Urinary bladder (tissue), 4 donors: ENCODE data around the gene GNB4. TPM values are rescaled to one million over a fixed set of nuclear protein-coding genes. Genes with fewer than 3 reads are reported as not detected.
A peak's percentile ranks its signal among the peaks of the same experiment; 100 is the strongest.

ENCODE experiments used
- DNase-seq: peaks from one replicate; pipeline ENCODE4 v3.0.0-alpha.2; 2015; ENCODE audit errors: extremely low spot score
- H3K27ac ChIP-seq: one replicate; pipeline ENCODE4 v1.5.1; 2013; ENCODE audit warnings: low read depth, mild to moderate bottlenecking, moderate library complexity
- H3K36me3 ChIP-seq: one replicate; pipeline ENCODE4 v1.6.1; 2013; ENCODE audit warnings: mild to moderate bottlenecking, moderate library complexity; ENCODE audit not compliant: insufficient read depth
- H3K4me1 ChIP-seq: one replicate; pipeline ENCODE4 v1.6.1; 2013; ENCODE audit warnings: mild to moderate bottlenecking, moderate library complexity; ENCODE audit not compliant: insufficient read depth
- H3K4me3 ChIP-seq: one replicate; pipeline ENCODE4 v1.5.1; 2013; ENCODE audit warnings: low read depth, low read length
- WGBS: extraction: QIAGEN DNeasy Blood & Tissue Kit; methylation state at CpG from one replicate; pipeline ENCODE4 v1.1.7; 2013; 5-methylcytosine and 5-hydroxymethylcytosine counted together
- polyA plus RNA-seq: library from polyadenylated mRNA; stranded (reverse); fragments of 200-250 nt; gene quantifications from one replicate; pipeline ENCODE4 v1.2.3, GENCODE V29; 2013
- total RNA-seq: library from RNA; depleted of rRNA; stranded (reverse); fragments of >200 nt; gene quantifications from one replicate; pipeline ENCODE4 v1.2.3, GENCODE V29; 2014
- donor health status: healthy with polysubstance abuse.
- donor health status: healthy.

Gene GNB4
- total RNA-seq (124 TPM), polyA plus RNA-seq (15.1 TPM)

DNA sequence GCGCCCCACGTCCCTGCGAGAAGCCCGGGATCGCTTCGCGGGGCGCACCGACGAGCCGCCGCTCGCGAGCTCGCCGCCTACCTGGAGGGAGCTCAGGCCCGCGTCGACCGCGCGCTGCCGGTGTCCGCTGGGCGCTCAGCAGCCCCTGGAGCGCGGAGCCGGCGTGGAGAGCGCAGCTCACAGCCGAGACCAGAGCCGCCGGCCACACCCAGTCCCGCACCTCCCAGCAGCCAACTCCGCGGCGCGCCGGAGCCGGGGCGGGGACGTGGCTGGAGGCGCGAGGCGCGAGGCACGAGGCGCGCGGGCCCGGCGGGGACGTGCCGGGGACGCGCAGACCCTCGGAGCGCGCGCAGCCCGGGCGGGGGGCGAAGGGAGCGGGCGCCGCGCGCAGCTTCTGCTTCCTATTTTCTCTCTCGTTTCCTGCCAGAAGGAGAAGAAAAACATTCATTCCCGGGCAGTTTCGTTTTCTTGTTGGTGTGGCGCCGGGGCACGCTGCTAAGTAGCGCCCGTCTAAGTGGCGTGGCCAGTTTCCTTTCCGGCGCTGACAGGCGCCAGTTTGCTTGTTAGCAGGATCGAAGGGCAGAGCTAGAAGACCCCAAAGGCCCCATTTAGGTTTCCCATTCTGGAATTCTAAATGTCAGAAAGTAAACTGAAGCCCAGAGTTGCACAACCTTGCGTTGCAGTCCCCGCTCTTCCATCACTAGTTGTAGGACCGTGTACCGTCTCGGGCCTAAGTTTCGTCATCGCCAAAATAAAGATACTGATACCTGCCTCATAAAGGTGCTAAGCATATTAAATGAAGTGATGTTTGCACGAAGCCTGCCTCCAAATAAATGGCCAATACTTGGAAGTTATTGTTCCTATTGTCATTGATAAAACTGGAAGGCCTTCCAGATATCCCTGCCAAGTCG is at the start of gene GNB4:
Gene GNB4 (minus strand): TSS at position 206 of the 911 bp plus-strand sequence. CDS start 25,270 bp downstream, outside the sequence.
- peak within 1 kb of the TSS; percentile 60 for H3K4me3 ChIP-seq
- WGBS, result 2% methylated on average over 88 of the region's 90 CpGs
- no peaks in the 10 kb centered on the region for H3K36me3 ChIP-seq
- H3K4me1 ChIP-seq, result no peaks in the 10 kb centered on the region
- H3K27ac ChIP-seq, result peak within 1 kb of the TSS; percentile 92
- peak; percentile 65 for DNase-seq

DNA sequence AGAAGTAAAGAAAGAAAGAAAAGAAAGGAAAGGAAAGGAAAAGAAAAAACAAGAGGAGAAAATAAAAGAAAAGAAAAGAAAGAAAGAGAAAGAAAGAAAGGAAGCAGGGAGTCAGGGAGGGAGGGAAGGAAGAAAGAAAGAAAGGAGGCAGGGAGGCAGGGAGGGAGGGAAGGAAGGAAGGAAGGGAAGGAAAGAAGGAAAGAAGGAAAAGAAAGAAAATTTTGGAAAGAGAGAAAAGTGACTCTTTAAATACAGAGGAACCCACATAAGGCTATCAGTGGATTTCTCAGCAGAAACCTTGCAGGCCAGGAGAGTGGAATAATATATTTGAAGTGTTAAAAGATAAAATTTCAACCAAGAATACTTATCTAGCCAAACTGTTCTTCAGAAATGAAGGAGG is 44.2 kb upstream of the GNB4 start:
- no peaks in the 10 kb centered on the region for H3K36me3 ChIP-seq
- no peaks in the 10 kb centered on the region for H3K4me1 ChIP-seq
- no peak overlapping the region for H3K4me3 ChIP-seq
- H3K27ac ChIP-seq, result no peak overlapping the region
- DNase-seq, result no peak

DNA sequence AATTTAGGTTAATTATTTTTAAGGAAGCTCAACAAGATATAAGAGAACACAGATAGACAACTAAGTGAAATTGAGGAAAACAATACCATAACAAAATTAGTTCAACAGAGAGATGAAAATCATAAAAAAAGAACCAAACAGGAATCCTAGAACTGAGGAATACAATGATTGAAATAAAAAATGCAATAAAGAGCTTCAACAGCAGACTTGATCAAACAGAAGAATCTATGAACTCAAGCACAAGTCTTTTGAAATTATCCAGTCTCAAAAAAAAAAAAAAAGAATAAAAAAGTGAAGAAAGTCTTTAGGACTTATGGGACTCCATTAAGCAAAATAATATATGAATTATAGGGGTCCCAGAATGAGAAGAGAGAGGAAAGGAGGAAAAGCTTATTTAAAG is 42.0 kb upstream of the GNB4 start:
- no peak for DNase-seq
- Histone ChIP-seq H3K27ac (no peak overlapping the region), H3K4me1 (no peaks in the 10 kb centered on the region), H3K4me3 (no peak overlapping the region), H3K36me3 (no peaks in the 10 kb centered on the region)

DNA sequence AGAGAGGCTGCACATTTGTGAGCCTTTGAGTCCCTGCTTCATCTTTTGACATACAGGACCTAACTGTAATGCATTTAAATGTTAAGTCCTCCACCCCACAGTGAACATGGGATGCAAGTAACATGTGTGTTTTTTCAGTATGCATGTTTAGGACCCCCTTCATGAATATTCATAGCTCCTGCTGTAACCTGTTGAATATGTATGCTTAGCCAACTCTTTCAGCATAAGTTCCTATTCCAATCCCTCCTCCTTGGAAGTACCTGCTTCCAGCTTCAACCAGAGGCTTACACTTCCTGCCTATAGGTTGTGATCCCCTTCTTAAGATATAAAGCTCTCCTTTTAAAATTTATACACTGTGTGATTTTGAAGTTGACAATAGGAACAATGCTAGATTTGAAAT is 36.9 kb upstream of the GNB4 start:
- H3K36me3 ChIP-seq, result no peaks in the 10 kb centered on the region
- no peak overlapping the region for H3K4me3 ChIP-seq
- H3K4me1 ChIP-seq, result no peaks in the 10 kb centered on the region
- H3K27ac ChIP-seq, result no peak overlapping the region
- DNase-seq, result no peak

DNA sequence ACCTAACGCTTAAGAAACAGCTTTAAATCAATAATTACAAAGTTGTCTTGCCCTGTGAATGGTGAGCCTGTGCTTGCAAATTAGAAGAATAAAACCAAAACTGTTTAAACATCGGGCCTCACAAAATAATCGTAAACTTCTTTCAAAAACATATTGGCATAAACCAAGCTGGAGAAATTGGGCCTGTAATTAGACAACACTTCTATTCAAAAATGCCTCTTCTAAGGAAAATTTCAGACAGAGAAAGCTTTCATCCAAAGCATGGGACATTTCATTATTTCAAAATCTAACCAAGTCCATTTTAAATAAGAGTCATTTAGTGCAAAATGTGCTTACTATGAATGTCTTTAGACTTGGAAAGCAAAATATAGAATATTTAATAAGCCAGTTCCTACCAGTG is 35.5 kb upstream of the GNB4 start:
- no peak overlapping the region for H3K4me3 ChIP-seq
- no peaks in the 10 kb centered on the region for H3K36me3 ChIP-seq
- H3K4me1 ChIP-seq, result no peaks in the 10 kb centered on the region
- DNase-seq, result no peak
- H3K27ac ChIP-seq, result no peak overlapping the region
- 76% methylated on average over 3 of the region's 3 CpGs for WGBS

DNA sequence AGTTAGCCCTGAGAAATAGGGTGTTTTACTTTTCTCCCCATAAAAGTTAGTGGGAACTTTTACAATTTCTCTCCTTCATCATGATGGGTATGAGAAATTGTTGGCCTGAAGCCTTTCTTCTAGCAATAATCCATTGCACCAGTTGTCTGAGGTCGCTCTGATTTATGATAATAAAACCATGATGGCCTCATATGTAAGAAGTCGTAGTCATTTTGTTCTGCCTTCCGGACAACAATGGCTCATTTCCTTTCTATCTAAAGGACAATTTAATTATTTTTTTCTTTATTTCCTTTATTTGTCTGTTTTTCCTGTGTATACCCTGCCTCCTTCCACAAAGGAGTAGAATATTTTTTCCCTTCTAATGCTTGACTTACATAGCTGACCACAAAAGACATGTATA is 31.6 kb upstream of the GNB4 start:
- WGBS, result 82% methylated on average over 3 of the region's 3 CpGs
- Histone ChIP-seq H3K36me3 (no peaks in the 10 kb centered on the region), H3K4me1 (no peaks in the 10 kb centered on the region), H3K4me3 (no peak overlapping the region), H3K27ac (no peak overlapping the region)
- DNase-seq, result no peak

DNA sequence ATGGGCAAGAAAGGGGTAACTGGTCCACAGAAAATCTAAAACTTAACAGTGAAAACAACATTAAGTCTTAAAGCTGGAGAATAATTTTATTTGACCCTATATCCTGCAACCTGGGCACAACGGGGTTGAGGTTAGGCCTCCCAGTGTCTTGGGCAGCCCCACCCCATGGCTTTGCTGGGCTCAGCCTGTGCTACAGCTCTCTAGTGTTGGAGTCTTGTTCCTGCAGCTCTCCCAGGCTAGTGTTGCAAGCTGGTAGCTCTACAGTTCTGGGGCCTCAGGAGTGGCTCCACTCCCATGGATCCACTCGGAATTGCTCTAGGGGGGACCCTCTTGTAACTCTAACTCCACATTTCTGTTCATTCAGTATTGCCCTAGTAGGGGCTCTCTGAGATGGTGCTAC is 24.9 kb upstream of the GNB4 start:
- 88% methylated on average over 2 of the region's 2 CpGs for WGBS
- H3K4me3 ChIP-seq, result no peak overlapping the region
- no peak for DNase-seq
- no peaks in the 10 kb centered on the region for H3K36me3 ChIP-seq
- H3K27ac ChIP-seq, result no peak overlapping the region
- H3K4me1 ChIP-seq, result no peaks in the 10 kb centered on the region

DNA sequence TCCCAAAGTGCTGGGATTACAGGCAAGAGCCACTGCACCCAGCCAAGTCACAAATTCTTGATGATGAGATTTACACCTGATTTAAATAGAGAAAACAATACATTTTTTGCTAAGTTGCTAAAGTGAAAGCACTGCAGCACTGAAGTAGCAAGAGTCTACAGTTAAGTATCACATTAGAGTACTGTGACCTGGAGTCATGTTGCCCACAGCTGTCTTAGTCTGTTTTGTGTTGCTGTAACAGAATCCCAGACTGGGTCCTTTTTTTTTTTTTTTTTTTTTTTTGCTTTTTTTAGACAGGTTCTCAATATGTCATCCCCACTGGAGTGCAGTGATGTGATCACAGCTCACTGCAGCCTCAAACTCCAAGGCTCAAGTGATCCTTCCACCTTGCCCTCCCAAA is 23.2 kb upstream of the GNB4 start:
- DNase-seq, result no peak
- Histone ChIP-seq H3K27ac (no peak overlapping the region), H3K4me3 (no peak overlapping the region), H3K4me1 (no peaks in the 10 kb centered on the region), H3K36me3 (no peaks in the 10 kb centered on the region)

DNA sequence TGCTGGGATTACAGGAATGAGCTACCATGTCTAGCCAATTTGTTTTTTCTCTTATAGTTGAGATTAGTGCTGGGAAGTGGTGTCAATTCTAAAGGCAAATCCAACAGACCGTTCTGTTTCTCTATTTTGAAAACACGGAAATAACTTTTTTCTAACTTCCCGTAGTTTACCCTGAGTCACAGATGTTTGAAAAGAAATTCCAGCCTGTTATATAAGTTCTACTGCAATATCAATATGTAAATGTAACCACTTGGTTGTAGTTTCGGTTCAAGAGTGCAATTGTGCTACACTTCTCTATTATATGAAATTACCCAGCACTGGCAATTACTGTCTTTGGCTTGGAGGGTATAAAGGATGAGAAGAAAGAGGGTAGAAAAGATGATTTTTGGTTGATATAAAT is 22.3 kb upstream of the GNB4 start:
- Histone ChIP-seq H3K36me3 (no peaks in the 10 kb centered on the region), H3K27ac (no peak overlapping the region), H3K4me1 (no peaks in the 10 kb centered on the region), H3K4me3 (no peak overlapping the region)
- WGBS, result 74% methylated on average over 4 of the region's 4 CpGs
- no peak for DNase-seq

DNA sequence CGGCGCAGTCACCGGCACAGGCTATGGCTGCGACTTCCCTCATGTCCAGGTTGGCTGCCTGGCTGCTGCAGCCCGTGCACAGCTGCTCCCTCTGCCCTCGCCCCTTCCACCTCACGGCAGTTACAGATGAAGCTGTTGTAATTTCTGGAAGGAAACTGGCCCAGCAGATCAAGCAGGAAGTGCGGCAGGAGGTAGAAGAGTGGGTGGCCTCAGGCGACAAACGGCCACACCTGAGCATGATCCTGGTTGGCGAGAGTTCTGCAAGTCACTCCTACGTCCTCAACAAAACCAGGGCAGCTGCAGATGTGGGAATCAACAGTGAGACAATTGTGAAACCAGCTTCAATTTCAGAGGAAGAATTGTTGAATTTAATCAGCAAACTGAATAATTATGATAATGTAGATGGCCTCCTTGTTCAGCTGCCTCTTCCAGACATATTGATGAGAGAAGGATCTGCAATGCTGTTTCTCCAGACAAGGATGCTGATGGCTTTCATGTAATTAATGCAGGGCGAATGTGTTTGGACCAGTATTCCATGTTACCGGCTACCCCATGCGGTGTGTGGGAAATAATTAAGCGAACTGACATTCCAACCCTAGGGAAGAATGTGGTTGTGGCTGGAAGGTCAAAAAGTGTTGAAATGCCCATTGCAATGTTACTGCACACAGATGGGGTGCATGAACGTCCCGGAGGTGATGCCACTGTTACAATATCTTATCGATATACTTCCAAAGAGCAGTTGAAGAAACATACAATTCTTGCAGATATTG is 13.2 kb upstream of the GNB4 start:
- DNase-seq, result no peak
- no peak overlapping the region for H3K27ac ChIP-seq

DNA sequence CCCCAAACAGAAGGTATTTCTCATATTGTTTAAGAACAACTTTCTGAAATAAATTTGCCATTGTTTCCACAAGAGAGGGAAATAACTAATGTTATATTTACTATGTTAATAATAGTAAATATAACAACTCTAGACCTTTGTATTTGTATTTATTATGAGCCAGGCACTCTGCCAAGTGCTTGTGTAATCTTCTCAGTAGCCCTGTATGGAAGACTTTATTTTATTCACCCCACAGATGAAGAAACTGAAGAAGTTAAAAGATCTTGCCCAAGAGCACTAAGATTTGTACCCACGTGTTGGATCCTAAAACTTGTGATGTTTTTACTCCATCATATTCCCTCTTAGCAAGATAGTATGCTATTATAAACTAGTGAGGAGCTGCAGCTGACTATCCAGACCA is 12.0 kb upstream of the GNB4 start:
- DNase-seq, result no peak
- Histone ChIP-seq H3K27ac (no peak overlapping the region), H3K36me3 (no peaks in the 10 kb centered on the region), H3K4me1 (no peaks in the 10 kb centered on the region), H3K4me3 (no peak overlapping the region)
- WGBS, result 39% methylated on average over 1 of the region's 1 CpG

More for the DNA sequence above, 13.2 kb upstream of the GNB4 start:
- H3K4me3 ChIP-seq, result no peak overlapping the region
- no peaks in the 10 kb centered on the region for H3K4me1 ChIP-seq
- H3K36me3 ChIP-seq, result no peaks in the 10 kb centered on the region
- WGBS, result 77% methylated on average over 19 of the region's 19 CpGs

DNA sequence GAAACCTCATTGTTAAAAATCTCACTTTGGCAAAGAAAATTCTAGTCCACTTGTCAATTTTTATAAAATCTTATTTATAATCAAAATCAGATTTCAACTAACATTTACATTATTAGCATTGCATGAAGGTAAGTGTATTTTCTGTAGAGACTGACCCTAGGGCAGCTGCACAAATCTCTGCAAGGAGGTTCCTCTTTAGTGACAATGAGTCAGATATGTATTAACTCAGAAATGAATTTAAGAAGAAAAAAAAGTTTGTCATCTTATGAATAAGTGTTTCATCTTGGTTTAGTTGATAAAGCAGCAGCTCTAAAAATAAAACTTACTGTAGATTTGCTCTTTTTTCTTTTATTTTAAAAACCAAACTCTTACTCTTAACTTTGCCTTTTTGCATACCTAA is 9.0 kb upstream of the GNB4 start:
- Histone ChIP-seq H3K36me3 (no peaks in the 10 kb centered on the region), H3K4me1 (no peaks in the 10 kb centered on the region), H3K4me3 (no peak overlapping the region), H3K27ac (no peak overlapping the region)
- DNase-seq, result no peak

DNA sequence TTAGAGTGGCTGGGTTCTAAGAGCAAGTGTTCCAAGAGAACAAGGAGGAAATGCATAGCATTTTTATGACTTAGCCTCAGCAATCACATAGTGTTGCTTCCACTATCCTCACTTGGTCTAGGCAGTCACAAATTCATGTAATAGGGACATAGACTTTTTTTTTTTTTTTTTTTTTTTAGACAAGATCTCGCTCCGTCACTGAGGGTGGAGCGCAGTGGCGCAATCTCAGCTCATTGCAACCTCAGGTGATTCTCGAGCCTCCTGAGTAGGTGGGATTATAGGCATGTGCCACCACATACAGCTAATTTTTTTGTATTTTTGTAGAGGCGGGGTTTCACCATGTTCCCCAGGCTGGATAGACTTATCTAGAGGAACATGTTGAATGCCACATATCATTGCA is 4.7 kb upstream of the GNB4 start:
- Histone ChIP-seq H3K4me3 (no peak overlapping the region), H3K27ac (no peak overlapping the region), H3K4me1 (no peaks in the 10 kb centered on the region), H3K36me3 (no peaks in the 10 kb centered on the region)
- no peak for DNase-seq
- whole genome bisulfite sequencing, result 98% methylated on average over 6 of the region's 6 CpGs

DNA sequence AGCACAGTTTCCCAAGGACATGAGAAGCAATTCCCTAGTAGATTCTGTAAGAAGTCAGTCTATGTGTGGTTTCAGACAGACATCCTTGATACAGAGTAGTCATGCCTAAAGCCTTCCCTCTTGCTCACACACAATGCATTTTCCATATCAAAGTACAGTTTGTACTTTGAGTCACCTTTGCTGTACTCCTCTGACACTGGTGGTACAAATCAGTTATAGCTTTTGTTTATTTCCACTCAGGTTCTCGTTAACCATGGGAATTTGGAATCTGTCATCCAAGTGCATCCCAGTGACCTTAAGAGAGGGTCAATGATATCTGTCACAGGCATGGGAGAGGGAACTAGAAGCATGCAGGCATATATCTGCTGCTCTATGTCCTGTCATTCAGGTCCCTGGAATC is 3.6 kb upstream of the GNB4 start:
- H3K27ac ChIP-seq, result no peak overlapping the region
- H3K4me3 ChIP-seq, result no peak overlapping the region
- no peaks in the 10 kb centered on the region for H3K4me1 ChIP-seq
- no peaks in the 10 kb centered on the region for H3K36me3 ChIP-seq
- 47% methylated on average over 1 of the region's 1 CpG for WGBS
- no peak for DNase-seq
